HG02981 (cell line): ENCODE data around the gene MMRN2.
A peak's percentile ranks its signal among the peaks of the same experiment; 100 is the strongest.

Experiments used
- ATAC-seq: cut with Tn5 transposase; IDR thresholded peaks from one replicate; pipeline ENCODE4 v1.9.1; 2021; ENCODE audit warnings: mild to moderate bottlenecking, moderate library complexity; ENCODE audit not compliant: unreplicated experiment

The MMRN2 gene

GRCh38 chr10:86970162-86970981, 13.0 kb upstream of the MMRN2 start:
- ATAC-seq, result no peak

- ATAC-seq, result no peak
Observed at GRCh38 chr10:86969421-86970041, 12.1 kb upstream of the MMRN2 start.

GRCh38 chr10:86968994-86969355, 11.6 kb upstream of the MMRN2 start:
- ATAC-seq, result no peak

GRCh38 chr10:86968271-86968993, 11.0 kb upstream of the MMRN2 start, which contains the start of gene ADIRF:
TSS of gene ADIRF (plus strand) at chr10:86968482. CDS start at chr10:86968545, 63 bp downstream.
- no peak for ATAC-seq

GRCh38 chr10:86967481-86967941, 10.1 kb upstream of the MMRN2 start:
- ATAC-seq, result no peak

GRCh38 chr10:86965986-86966654, 8.7 kb upstream of the MMRN2 start:
- ATAC-seq, result no peak

- ATAC-seq, result no peak
Observed at GRCh38 chr10:86964847-86965190, 7.4 kb upstream of the MMRN2 start.

GRCh38 chr10:86964061-86964846, 6.8 kb upstream of the MMRN2 start:
- no peak for ATAC-seq

GRCh38 chr10:86963341-86963919, 6.0 kb upstream of the MMRN2 start:
- ATAC-seq, result no peak

GRCh38 chr10:86962981-86963310, 5.5 kb upstream of the MMRN2 start:
- ATAC-seq, result no peak

- no peak for ATAC-seq
Observed at GRCh38 chr10:86962136-86962980, 4.9 kb upstream of the MMRN2 start.

GRCh38 chr10:86961481-86962091, 4.2 kb upstream of the MMRN2 start:
- no peak for ATAC-seq

GRCh38 chr10:86960863-86961434, 3.5 kb upstream of the MMRN2 start:
- ATAC-seq, result no peak

- ATAC-seq, result peak; percentile 66
Observed at GRCh38 chr10:86960003-86960862, 2.8 kb upstream of the MMRN2 start.

GRCh38 chr10:86959737-86960002, 2.3 kb upstream of the MMRN2 start:
- ATAC-seq, result no peak

GRCh38 chr10:86958901-86959736, 1.7 kb upstream of the MMRN2 start:
- ATAC-seq, result no peak
